ENCODE measurements around the gene SLC25A21.
"Not testable (repeated sequence)": the region's sequence is repeated elsewhere in the genome, so short reads cannot be mapped to it uniquely, and the experiment has no call there.

Gene SLC25A21

DNA sequence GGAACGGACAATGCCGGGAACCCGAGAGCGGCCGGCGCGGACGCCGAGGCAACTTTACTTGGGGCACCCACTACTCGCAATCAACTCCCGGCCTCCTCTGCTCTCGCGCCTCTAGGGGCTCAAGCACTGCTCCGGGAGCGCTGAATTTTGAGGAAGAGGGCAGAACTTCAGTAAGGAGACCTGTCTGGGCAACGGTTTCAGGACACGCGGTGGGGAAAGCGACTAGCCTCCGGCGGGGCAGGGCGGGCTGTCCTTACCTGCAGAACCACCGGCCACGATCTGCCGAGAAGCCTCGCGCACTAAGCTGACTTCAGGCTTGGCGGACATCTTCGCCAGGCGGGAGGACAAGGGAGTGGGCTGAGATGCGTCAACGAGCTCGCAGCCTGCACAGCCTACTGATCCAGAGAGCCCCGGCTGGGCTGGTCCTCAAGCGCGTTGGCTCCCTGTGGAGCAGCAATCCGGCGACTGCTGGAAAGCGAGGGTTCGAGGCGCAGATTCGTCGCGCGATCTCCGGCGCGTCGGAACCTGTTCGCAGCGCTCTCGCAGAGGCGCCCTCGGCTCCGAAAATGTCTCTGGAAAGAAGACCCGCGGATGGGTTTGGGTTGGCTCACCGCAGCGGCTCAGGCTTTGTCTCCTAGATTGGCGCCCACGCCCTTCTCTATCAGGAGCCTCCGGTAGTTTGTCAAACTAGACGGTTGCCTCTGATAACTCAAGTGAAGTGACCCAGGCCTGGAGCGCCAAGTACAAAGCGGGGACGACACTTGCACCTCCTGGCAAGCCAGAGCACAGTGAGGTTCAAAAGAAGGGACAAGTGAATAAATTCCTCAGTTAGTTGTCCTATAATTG lies at the start of gene SLC25A21:
TSS of gene SLC25A21 (minus strand) at position 583 of the 846 bp plus-strand sequence.
- DNase-seq (ENCODE audit: low read depth in 2 of 2): no peak

GRCh38 chr14:37221073-37221472 lies 48.7 kb upstream of the SLC25A21 start:
- DNase-seq (ENCODE audit: low read depth in 2 of 2): no peak

DNA sequence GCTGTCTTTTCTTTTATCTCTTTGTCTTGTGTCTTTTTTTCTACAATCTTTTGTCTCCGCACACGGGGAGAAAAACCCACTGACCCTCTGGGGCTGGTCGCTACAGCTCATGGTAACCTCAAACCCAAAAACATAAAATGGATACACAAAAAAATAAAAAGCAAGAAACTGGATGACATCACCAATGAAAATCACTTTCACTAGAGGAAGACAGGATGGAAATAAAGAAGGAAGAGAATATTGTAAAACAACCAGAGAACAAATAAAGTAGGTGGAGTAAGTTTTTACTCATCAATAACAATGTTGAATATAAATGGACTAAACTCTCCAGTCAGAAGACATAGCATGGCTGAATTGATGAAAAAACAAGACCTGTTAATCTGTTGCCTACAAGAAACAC lies 42.9 kb upstream of the SLC25A21 start:
- DNase-seq (ENCODE audit: low read depth in 2 of 2): no peak

GRCh38 chr14:37213016-37213415 lies 40.6 kb upstream of the SLC25A21 start:
- DNase-seq (ENCODE audit: low read depth in 2 of 2): no peak

DNA sequence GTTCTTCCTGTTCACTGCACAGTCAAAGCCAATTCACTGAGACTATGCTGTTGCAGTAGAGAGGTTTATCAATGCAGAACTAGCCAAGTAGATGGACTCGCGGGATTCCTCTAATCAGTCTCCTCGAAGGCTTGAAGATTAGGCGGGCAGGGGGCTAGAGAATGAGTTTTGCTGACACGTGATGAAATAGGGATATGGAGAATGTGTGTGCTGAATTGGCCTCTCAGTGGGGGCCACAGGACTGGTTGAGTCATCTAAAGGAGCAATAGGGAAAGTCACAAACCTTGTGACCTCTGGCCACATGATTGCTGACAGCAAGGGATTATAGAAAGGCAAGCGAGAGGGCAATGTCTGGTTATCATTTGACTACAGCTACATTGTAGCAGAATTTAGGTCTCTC lies 38.0 kb upstream of the SLC25A21 start:
- no peak for DNase-seq (ENCODE audit: low read depth in 2 of 2)

DNA sequence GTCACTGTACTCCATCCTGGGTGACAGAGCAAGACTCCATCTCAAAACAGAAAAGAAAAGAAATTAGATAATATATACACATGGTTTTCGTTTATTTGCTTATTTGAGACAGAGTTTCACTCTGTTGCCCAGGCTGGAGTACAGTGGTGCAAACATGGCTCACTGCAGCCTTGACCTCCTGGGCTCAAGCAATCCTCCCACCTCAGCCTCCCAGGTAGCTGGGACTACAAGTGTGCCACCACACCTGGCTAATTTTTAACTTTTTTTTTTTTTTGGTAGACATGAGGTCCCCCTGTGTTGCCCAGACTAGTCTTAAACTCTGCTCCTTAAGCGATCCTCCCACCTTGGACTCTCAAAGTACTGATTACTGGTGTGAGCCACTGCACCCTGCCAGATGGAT lies 37.2 kb upstream of the SLC25A21 start:
- DNase-seq (ENCODE audit: low read depth in 2 of 2): not testable (repeated sequence)

GRCh38 chr14:37205623-37206605 lies 33.5 kb upstream of the SLC25A21 start:
- DNase-seq (ENCODE audit: low read depth in 2 of 2): not testable (repeated sequence)

DNA sequence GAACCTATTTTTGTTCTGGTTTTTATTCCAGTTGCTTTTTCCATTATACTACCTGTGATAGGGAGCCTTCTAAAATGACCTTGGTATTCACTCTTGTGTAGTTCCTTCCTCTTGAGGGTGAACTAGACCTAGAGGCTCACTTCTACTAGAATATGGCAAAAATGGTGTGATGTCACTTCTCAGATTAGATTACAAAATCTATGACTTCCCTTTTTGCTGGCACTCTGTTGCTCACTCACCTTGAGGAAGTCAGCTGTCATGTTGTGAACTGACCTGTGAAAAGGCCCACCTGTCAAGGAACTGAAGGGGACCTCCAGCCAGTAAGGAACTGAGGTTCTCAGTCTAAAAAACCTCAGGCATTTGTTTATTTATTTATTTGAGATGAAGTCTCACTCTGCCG lies 31.0 kb upstream of the SLC25A21 start:
- DNase-seq (ENCODE audit: low read depth in 2 of 2): no peak

DNA sequence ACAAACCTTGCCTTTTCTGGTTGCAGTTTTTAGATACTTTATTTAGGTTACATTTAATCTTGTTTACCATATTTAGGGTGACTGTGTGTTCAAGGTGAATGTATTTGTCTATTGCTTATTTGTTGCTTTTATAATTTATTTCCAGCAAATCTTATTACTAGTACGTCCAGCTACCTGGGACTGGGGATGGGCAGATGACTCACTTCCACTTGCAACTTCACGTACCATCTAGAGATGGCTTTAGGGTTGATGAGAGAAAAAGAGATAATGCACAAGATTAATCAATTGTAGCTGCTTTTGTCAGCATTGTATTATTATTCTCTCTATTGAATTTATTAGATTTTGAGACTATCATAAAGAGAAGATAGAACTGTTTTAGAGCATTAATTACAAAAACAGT lies 30.4 kb upstream of the SLC25A21 start:
- no peak for DNase-seq (ENCODE audit: low read depth in 2 of 2)

GRCh38 chr14:37202265-37202664 lies 29.9 kb upstream of the SLC25A21 start:
- DNase-seq (ENCODE audit: low read depth in 2 of 2): no peak

DNA sequence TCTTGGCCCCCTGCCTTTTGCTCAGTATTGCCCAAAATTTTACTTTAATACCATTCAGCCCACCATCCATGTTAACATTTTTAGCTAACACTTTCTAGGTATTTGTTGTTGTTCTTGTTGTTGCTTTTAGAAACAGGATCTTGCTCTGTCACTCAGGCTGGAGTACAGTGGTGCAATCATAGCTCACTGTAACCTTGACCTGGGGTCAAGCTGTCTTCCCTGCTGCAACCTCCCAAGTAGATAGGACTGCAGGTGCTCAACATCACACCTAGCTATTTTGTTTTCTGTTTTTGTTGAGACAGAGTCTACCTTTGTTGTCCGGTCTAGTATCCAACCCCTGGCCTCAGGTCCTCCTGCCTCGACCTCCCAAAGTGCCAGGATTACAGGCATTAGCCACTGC lies 29.3 kb upstream of the SLC25A21 start:
- no peak for DNase-seq (ENCODE audit: low read depth in 2 of 2)

DNA sequence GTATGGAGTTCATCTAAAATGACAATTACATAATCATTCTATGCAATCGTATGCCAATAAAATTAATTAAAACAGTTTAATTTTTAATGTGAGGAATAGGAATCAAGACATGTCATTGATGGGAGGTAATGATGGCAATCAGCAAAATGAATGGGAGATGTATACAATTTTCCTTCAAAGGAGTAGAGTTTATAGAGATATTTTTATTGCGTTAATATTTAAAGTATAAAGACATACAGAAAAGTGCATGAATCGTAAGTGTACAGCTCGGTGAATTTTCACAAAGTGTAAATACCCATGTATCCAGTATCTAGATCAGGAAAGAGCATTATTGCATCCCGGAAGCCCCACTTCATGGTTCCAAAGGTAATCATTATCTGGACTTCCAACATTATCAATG lies 26.5 kb upstream of the SLC25A21 start:
- no peak for DNase-seq (ENCODE audit: low read depth in 2 of 2)

- no peak for DNase-seq (ENCODE audit: low read depth in 2 of 2)
These were observed 25.8 kb upstream of the SLC25A21 start for GRCh38 chr14:37198273-37198598.

GRCh38 chr14:37197421-37198272 lies 25.2 kb upstream of the SLC25A21 start, which contains the start of gene MIPOL1:
Gene MIPOL1, plus strand, starts transcription at chr14:37197937. Its CDS starts 49,952 bp downstream, at chr14:37247889.
- no peak for DNase-seq (ENCODE audit: low read depth in 2 of 2)

- DNase-seq (ENCODE audit: low read depth in 2 of 2): no peak
These were observed 24.4 kb upstream of the SLC25A21 start for GRCh38 chr14:37196604-37197420.

DNA sequence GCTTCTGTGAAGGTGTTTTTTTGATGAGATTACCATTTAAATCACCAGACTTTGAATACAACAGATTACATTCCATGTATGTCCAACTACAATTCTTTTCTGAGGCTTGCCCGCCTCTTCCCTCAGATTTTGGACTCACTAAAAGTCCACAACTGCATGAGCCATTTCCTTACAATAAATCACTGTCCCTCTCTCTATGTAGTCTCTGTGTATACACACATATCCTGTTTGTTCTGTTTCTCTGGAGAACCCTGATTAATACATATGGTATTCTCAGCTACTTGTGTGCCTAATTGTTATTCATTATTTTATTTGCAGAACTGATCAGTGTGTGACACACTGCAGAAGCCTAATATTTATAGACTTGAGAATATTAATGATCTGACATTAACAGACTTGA lies 22.9 kb upstream of the SLC25A21 start:
- no peak for DNase-seq (ENCODE audit: low read depth in 2 of 2)

DNA sequence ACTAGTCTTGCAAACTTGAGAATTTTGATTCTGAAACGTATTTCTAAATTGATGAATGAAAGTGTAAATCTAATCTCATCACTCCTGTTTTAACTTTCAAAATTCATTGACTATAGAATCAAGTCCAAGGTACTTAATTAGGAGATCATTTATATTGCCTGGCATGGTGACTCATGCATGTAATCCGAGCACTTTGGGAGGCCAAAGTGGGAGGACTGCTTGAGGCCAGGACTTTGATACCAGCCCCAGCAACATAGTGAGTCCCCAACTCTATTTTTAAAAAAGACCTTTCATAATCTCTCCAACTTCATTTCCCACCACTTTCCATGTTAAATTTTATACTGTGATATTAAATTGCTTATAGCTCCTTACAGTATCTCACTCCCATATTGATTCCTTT lies 22.3 kb upstream of the SLC25A21 start:
- DNase-seq (ENCODE audit: low read depth in 2 of 2): no peak

DNA sequence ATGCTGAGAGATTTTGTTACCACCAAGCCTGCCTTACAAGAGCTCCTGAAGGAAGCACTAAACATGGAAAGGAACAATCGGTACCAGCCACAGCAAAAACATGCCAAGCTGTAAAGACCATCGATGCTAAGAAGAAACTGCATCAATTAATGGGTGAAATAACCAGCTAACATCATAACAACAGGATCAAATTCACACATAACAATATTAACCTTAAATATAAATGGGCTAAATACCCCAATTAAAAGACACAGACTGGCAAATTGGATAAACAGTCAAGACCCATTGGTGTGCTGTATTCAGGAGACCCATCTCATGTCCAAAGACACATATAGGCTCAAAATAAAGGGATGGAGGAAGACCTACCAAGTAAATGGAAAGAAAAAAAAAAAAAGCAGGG lies 17.3 kb upstream of the SLC25A21 start:
- DNase-seq (ENCODE audit: low read depth in 2 of 2): not testable (repeated sequence)

GRCh38 chr14:37187840-37188577 lies 15.6 kb upstream of the SLC25A21 start:
- not testable (repeated sequence) for DNase-seq (ENCODE audit: low read depth in 2 of 2)

DNA sequence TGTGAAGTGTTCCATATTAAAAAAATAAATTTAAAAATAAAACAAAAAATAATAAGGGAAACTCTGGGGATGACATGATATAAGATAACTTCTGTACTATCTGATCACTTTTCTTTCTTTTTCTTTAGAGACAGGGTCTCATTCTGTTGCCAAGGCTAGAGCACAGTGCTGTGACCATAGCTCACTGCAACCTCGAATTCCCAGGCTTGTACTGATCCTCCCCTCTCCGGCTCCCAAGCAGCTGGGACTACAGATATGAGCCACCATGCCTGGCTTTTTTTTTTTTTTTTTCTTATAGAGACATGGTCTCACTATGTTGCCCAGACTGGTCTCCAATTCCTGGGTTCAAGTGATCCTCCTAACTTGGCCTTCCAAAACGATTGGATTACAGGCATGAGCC lies 14.9 kb upstream of the SLC25A21 start:
- DNase-seq (ENCODE audit: low read depth in 2 of 2): no peak

All from stimulated activated CD4-positive, alpha-beta T cell treated with anti-CD3 and anti-CD28 coated beads, Interleukin-1b, Interleukin-23, amount 100 ng/mL, for 1 hour (primary cell).